GM13977 (cell line): ENCODE results near the gene MAGI1.

ENCODE experiments used
- DNase-seq: peaks from one replicate; pipeline ENCODE4 v3.0.0; 2012; ENCODE audit warnings: low spot score
- in situ Hi-C: fragments of 300-500 bp; cut with MboI; formaldehyde crosslinking; loops from one replicate; pipeline ENCODE4 v1.12.0; 2022; ENCODE audit warnings: low sequenced_read_pairs, low pct_unique_long_range_greater_than_20kb, mixed read lengths, inconsistent platforms; ENCODE audit not compliant: unreplicated experiment
- TF ChIP-seq, protein P1 (sequence below): IDR thresholded peaks from 2 replicates; pipeline ENCODE4 v1.5.1; 2012; ENCODE audit warnings: mild to moderate bottlenecking, control low read depth; ENCODE audit not compliant: insufficient read depth; ENCODE audit errors: extremely low read depth, missing control alignments

The MAGI1 gene

GRCh38 chr3:65945480-65945879, 93.2 kb downstream of the MAGI1 start:
- TF ChIP-seq, protein P1, sequence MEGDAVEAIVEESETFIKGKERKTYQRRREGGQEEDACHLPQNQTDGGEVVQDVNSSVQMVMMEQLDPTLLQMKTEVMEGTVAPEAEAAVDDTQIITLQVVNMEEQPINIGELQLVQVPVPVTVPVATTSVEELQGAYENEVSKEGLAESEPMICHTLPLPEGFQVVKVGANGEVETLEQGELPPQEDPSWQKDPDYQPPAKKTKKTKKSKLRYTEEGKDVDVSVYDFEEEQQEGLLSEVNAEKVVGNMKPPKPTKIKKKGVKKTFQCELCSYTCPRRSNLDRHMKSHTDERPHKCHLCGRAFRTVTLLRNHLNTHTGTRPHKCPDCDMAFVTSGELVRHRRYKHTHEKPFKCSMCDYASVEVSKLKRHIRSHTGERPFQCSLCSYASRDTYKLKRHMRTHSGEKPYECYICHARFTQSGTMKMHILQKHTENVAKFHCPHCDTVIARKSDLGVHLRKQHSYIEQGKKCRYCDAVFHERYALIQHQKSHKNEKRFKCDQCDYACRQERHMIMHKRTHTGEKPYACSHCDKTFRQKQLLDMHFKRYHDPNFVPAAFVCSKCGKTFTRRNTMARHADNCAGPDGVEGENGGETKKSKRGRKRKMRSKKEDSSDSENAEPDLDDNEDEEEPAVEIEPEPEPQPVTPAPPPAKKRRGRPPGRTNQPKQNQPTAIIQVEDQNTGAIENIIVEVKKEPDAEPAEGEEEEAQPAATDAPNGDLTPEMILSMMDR = no peak
- no peak for DNase-seq
- in situ Hi-C loops = no loop called here

- in situ Hi-C loops = no loop called here
- no peak for DNase-seq
- TF ChIP-seq, protein P1 = no peak
Observed at GRCh38 chr3:65944252-65944651, 94.5 kb downstream of the MAGI1 start.

GRCh38 chr3:65939801-65940246, 98.9 kb downstream of the MAGI1 start:
- no peak for DNase-seq
- TF ChIP-seq, protein P1 = no peak
- in situ Hi-C loops = no loop called here

- in situ Hi-C loops = no loop called here
- TF ChIP-seq, protein P1 = no peak
- no peak for DNase-seq
Observed at GRCh38 chr3:65939184-65939583, 99.5 kb downstream of the MAGI1 start.

DNA sequence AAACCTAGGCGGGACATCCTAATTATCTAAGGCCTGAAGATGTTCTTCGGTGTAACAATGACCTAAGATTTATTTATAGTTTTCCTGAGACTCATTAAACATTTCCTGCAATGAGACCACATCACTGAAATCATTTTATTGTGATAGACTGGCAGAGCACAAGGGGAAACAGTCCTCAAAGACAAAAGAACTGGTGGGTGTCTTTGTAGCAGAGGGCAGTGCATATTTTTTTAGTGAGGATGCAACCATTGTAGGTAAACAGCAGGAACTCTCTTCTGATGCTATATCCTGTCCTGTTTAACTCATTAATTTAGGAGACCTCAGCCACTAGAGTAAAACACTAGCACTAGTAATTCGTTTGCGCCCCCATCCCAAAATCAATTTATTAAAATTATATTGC, 100.0 kb downstream of the MAGI1 start:
- TF ChIP-seq, protein P1 = no peak
- in situ Hi-C loops = no loop called here
- no peak for DNase-seq

- TF ChIP-seq, protein P1 = no peak
- DNase-seq = no peak
- in situ Hi-C loops = no loop called here
Observed at GRCh38 chr3:65938147-65938546, 100.6 kb downstream of the MAGI1 start.
